Adrenal gland (tissue), 12 donors: ENCODE data around the gene ST8SIA6. TPM values are rescaled to one million over a fixed set of nuclear protein-coding genes. Genes with fewer than 3 reads are reported as not detected.

Experiments
- DNase-seq, 7 donors: peaks; one replicate each; pipeline ENCODE4 v3.0.0-alpha.2; 2019 to 2020
- H3K27ac ChIP-seq, 5 donors: fragments of 200-600 bp; sonication (generic) in 4 of 5; 1 replicate in 3 of 5; 2 replicates in 2 of 5; pipeline versions ENCODE4 v1.5.1 to v1.8.0; 2016 to 2020; ENCODE audit warnings: mild to moderate bottlenecking in 1 of 5
- H3K27me3 ChIP-seq: fragments of 200-600 bp; 2 replicates; pipeline ENCODE4 v1.8.0; 2021
- H3K36me3 ChIP-seq, 2 donors: fragments of 200-600 bp; replicated peaks in 1 of 2; 1 replicate in 1 of 2; 2 replicates in 1 of 2; pipeline versions ENCODE4 v1.5.1 to v1.8.0; 2018 to 2022
- H3K4me1 ChIP-seq, 2 donors: fragments of 200-600 bp; replicated peaks in 1 of 2; 1 replicate in 1 of 2; 2 replicates in 1 of 2; pipeline versions ENCODE4 v1.5.1 to v1.8.0; 2018 to 2021
- H3K4me3 ChIP-seq, 4 donors: fragments of 200-600 bp; sonication (generic) in 3 of 4; one replicate each; pipeline ENCODE4 v1.5.1; 2016 to 2018
- H3K9me3 ChIP-seq, 3 donors: fragments of 200-600 bp; sonication (generic) in 1 of 3; replicated peaks in 1 of 3; 1 replicate in 2 of 3; 2 replicates in 1 of 3; pipeline versions ENCODE4 v1.5.1 to v1.8.0; 2016 to 2021
- POLR2A ChIP-seq, 2 donors: fragments of 450-650 bp; IDR thresholded peaks; one replicate each; pipeline ENCODE4 v1.6.1; 2017; ENCODE audit warnings: antibody characterized with exemption in 2 of 2, mild to moderate bottlenecking in 2 of 2, moderate library complexity in 1 of 2
- WGBS, 4 donors: extraction: QIAGEN DNeasy Blood & Tissue Kit in 2 of 4; methylation state at CpG; one replicate each; pipeline versions ENCODE4 v1.1.5 to v1.1.7; 2013 to 2017; 5-methylcytosine and 5-hydroxymethylcytosine counted together
- intact Hi-C, 2 donors: fragments of 100-400 bp; cut with DNase I; formaldehyde crosslinking; loops; one replicate each; pipeline versions ENCODE4 v1.14.1 to v1.15.0; 2022 to 2023
- polyA plus RNA-seq, 3 donors: library from polyadenylated mRNA; stranded (reverse); fragments of 200-250 nt in 2 of 3; fragments of 350-450 nt in 1 of 3; fragmentation: Illumina TruSeq in 1 of 3; extraction: RNeasy Lipid Tissue Mini Kit (QIAGEN cat#74804) in 1 of 3; gene quantifications; one replicate each; pipeline ENCODE4 v1.2.3, GENCODE V29; 2013 to 2014
- total RNA-seq, 9 donors: library from RNA; depleted of rRNA in 4 of 9; stranded (reverse); fragments of >200 nt in 4 of 9; fragments of 120-200 nt in 1 of 9; fragmentation: NEBNext Ultra II Directional in 1 of 9; extraction: Animal tissue kit (Norgen Biotek cat#: 25700) in 1 of 9; gene quantifications; one replicate each; pipeline versions ENCODE4 v1.1.0 to v1.2.4, GENCODE V29; 2013 to 2023
- TF ChIP-seq, protein P1 (sequence below), 6 experiments: fragments of 450-650 bp in 4 of 6; fragments of 200-600 bp in 2 of 6; sonication (generic) in 1 of 6; IDR thresholded peaks; 1 replicate in 5 of 6; 2 replicates in 1 of 6; pipeline versions ENCODE4 v1.5.1 to v1.8.0; 2016 to 2021; ENCODE audit warnings: antibody characterized with exemption in 6 of 6, mild to moderate bottlenecking in 2 of 6, moderate library complexity in 1 of 6
- donor health status: healthy with polysubstance abuse.
- donor health status: Bipolar disorder and iron deficiency.
- donor health status: DM: yes; HTN: yes; CAD: no.
- donor health status: DM: no; HTN: no; CAD: no.
- donor health status: DM: no; HTN: no; CAD: no.
- donor health status: DM: yes; HTN: yes; CAD: no.

The ST8SIA6 gene
- total and polyA plus RNA-seq, 12 donors, result 0.13 to 3.4 (median 0.54) TPM; not detected in 1

DNA sequence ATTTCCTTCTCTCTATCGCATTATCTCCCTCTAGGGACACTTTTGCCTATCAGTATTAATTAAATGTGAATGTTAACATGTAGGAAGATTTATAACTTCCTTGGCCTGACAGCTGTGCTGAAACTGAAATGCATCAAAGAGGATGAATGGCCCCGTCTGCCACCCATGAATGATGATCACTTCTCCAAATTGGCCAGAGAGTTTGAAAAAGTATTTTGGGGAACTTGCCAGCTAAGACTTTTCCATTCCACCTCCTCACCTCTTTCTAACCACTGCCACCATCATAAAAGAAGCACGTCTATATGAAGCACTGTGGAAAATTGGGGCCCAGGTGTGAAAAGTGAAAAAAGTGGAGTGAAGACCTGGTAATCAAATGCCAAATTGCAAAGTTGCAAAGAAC is 25.4 kb upstream of the ST8SIA6 start:
- Histone ChIP-seq H3K4me3 (no peak overlapping the region), H3K27ac (no peak overlapping the region), H3K36me3 (no peaks in the 10 kb centered on the region), H3K4me1 (no peaks in the 10 kb centered on the region), H3K9me3 (no peaks in the 10 kb centered on the region), H3K27me3 (no peaks in the 10 kb centered on the region)
- intact Hi-C loops, result no loop called here
- TF ChIP-seq, protein P1, sequence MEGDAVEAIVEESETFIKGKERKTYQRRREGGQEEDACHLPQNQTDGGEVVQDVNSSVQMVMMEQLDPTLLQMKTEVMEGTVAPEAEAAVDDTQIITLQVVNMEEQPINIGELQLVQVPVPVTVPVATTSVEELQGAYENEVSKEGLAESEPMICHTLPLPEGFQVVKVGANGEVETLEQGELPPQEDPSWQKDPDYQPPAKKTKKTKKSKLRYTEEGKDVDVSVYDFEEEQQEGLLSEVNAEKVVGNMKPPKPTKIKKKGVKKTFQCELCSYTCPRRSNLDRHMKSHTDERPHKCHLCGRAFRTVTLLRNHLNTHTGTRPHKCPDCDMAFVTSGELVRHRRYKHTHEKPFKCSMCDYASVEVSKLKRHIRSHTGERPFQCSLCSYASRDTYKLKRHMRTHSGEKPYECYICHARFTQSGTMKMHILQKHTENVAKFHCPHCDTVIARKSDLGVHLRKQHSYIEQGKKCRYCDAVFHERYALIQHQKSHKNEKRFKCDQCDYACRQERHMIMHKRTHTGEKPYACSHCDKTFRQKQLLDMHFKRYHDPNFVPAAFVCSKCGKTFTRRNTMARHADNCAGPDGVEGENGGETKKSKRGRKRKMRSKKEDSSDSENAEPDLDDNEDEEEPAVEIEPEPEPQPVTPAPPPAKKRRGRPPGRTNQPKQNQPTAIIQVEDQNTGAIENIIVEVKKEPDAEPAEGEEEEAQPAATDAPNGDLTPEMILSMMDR (IDR thresholded peaks at IDR 0.05), result no peak
- no peak for TF ChIP-seq POLR2A (IDR thresholded peaks at IDR 0.05)
- 29 to 46% (median 40%) methylated on average over 3 of the region's 3 CpGs for WGBS, 4 donors
- no peak for DNase-seq

DNA sequence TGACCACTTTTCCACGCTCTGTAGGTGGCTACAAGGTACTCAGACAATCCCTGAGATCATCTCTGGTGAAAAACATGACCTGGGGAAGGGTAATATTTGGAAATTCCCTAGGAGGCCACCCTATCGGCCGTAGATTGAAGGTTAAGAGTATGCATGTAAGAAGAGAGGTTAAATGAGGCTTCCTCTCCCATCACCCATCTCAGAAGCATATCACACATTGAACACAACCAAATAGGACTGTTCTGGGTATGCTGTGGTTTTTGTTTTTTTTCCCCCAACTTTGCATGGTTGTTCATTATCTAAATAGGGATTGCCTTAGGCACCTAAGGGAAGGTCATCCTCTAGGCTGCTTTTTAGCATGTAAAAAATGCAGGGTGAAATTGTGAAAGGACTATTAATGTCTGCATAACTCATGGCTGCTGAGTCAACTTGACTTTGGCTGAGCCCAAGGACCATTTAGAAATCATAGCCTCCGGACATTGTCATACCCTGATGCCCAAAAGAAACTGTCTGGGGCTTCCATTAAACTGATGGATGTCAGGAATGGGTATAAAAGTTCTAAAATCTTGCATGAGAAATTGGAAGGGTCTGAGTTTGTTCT is 24.7 kb upstream of the ST8SIA6 start:
- Histone ChIP-seq H3K9me3 (no peaks in the 10 kb centered on the region), H3K36me3 (no peaks in the 10 kb centered on the region), H3K4me1 (no peaks in the 10 kb centered on the region), H3K27ac (no peak overlapping the region), H3K4me3 (no peak overlapping the region), H3K27me3 (no peaks in the 10 kb centered on the region)
- DNase-seq, result no peak
- 73 to 78% (median 76%) methylated on average over 4 of the region's 4 CpGs for WGBS, 4 donors
- TF ChIP-seq POLR2A (IDR thresholded peaks at IDR 0.05), result no peak
- TF ChIP-seq, protein P1 (IDR thresholded peaks at IDR 0.05), result no peak
- intact Hi-C loops, result no loop called here

DNA sequence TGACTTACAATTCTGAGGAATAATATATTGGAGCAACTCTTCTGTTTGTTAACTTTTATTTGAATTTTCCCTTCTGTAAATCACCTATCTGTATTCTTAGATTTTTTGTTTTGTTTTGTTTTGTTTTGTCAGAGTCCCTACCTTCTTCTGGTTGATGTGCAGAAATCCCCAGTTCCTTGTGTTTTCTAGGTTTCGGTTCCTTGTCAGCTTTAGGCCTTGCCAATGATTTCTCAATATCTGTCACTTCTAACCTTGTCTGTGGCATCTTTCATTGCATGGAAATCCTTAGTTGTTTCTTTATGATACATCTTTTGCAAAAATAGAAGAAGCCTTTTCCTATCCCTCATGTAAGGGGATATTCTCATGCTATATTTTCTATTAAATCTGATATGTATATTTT is 21.7 kb upstream of the ST8SIA6 start:
- Histone ChIP-seq H3K9me3 (no peaks in the 10 kb centered on the region), H3K27ac (no peak overlapping the region), H3K4me1 (no peaks in the 10 kb centered on the region), H3K27me3 (no peaks in the 10 kb centered on the region), H3K36me3 (no peaks in the 10 kb centered on the region), H3K4me3 (no peak overlapping the region)
- TF ChIP-seq, protein P1 (IDR thresholded peaks at IDR 0.05), result no peak
- TF ChIP-seq POLR2A (IDR thresholded peaks at IDR 0.05), result no peak
- no peak for DNase-seq
- 70 to 85% (median 81%) methylated on average over 1 of the region's 1 CpG for WGBS, 4 donors
- intact Hi-C loops, result no loop called here

DNA sequence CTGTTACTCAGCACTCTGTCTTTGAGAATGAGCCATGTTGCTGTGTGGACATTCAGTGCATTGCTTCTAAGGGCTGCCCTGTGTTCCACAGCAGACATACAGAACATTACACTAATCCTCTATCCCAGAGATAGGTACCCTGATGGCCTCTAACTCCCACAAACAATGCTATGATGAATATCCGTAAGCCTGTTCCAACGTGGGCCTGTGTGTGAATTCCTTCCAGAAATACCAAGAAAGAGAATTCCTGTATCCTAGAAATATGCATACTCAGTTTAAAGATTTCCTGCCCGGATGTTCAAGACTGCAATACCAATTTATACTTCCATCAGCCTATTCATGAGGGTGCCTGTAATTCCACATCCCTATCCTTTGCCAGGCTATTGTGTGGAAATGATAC is 21.3 kb upstream of the ST8SIA6 start:
- 61 to 68% (median 64%) methylated on average over 3 of the region's 3 CpGs for WGBS, 4 donors
- Histone ChIP-seq H3K9me3 (no peaks in the 10 kb centered on the region), H3K27me3 (no peaks in the 10 kb centered on the region), H3K4me3 (no peak overlapping the region), H3K36me3 (no peaks in the 10 kb centered on the region), H3K27ac (no peak overlapping the region), H3K4me1 (no peaks in the 10 kb centered on the region)
- DNase-seq, result no peak
- intact Hi-C loops, result no loop called here
- no peak for TF ChIP-seq POLR2A (IDR thresholded peaks at IDR 0.05)
- TF ChIP-seq, protein P1 (IDR thresholded peaks at IDR 0.05), result no peak
